GM06990 (cell line): ENCODE data around the gene COL5A1.

Experiments used
- DNase-seq: peaks from one replicate; pipeline ENCODE4 v3.0.0-alpha.2; 2011; ENCODE audit not compliant: insufficient read length; ENCODE audit errors: extremely low read depth
- H3K27me3 ChIP-seq: replicated peaks from 2 replicates; pipeline ENCODE4 v1.6.0; 2011; ENCODE audit warnings: low read length; ENCODE audit not compliant: control insufficient read depth, insufficient read depth
- H3K36me3 ChIP-seq: 2 replicates; pipeline ENCODE4 v1.5.1; 2011; ENCODE audit warnings: low read length; ENCODE audit not compliant: control insufficient read depth, insufficient read depth
- H3K4me3 ChIP-seq: replicated peaks from 2 replicates; pipeline ENCODE4 v1.5.1; 2011; ENCODE audit warnings: low read depth, mild to moderate bottlenecking, control low read depth, low read length
- CTCF ChIP-seq: IDR thresholded peaks from 2 replicates; pipeline ENCODE4 v1.5.1; 2011; ENCODE audit warnings: low read length, control low read depth, mild to moderate bottlenecking, inconsistent platforms; ENCODE audit not compliant: insufficient read depth, poor library complexity, severe bottlenecking

COL5A1 gene

DNA sequence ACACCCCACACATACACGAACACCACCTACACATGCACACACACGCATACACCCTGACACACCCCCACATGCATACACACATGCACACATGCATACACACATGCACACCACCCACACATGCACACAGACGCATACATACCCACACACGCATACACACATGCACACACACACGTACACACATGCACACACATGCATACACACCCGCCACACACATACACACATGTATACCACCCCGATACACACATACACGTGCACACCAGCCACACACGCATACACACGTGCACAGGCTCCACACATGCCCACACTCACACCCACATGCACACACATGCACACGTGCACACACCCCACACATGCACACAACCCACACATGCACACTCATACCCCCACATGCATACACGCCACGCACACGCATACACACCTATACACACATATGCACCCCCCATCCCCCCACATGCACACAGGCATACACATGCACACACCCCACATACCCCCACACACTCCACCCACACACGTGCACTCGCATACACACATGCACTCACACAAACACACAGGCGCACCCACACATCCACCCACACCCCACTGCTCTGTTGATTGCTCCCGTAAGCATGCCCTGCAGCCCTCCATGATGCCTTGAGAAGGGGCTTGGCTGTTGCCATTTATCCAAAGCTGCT, 119.3 kb downstream of the COL5A1 start:
- DNase-seq = no peak
- Histone ChIP-seq H3K4me3 (no peak overlapping the region), H3K27me3 (no peaks in the 10 kb centered on the region; the same call in 1 of the 2 replicates), H3K36me3 (no peaks in the 10 kb centered on the region)
- no peak for TF ChIP-seq CTCF

DNA sequence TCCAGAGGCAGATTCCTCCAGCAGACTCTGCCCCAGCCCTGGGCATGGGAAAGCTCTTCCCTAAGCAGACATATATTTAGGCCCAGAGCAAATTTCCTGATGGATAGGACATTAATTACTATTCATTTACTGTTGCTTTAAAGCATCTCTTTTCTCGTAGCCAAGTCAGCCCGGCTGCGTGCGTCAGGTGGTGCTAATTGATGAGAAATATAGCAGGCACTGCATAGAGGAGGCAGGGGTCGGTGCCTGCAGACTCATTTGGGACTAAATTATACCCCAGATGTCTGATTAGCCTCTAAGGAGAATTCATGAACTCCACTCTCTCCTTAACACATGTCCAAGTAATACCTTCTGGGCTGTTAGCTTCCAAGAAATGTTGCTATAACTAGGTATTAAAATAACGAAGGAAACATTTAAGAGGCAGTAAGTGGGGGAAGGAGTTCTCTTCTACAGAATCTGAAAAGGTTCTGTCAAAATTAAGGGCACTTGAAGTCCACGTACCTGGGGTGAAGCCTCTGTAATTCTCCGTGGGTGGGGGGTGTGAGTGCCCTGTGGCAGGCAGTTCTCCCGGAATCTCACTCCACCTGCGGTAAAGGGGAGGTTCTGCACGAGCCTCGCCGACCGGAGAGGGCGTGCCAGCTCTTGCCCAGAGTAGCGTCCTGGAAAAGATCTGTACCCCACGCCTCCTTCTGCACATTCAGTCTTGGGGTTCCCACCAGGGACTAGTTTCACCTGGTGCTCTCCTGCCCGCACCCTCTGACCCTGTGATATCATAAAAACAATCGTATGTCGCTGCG, 123.1 kb downstream of the COL5A1 start:
- DNase-seq = no peak
- TF ChIP-seq CTCF = no peak
- no peaks in the 10 kb centered on the region for H3K27me3 ChIP-seq
- no peak overlapping the region for H3K4me3 ChIP-seq
- no peaks in the 10 kb centered on the region for H3K36me3 ChIP-seq

GRCh38 chr9:134765785-134766184, 124.2 kb downstream of the COL5A1 start:
- no peaks in the 10 kb centered on the region for H3K36me3 ChIP-seq
- no peak overlapping the region for H3K4me3 ChIP-seq
- no peak for DNase-seq
- no peak for TF ChIP-seq CTCF
- no peaks in the 10 kb centered on the region for H3K27me3 ChIP-seq

GRCh38 chr9:134766587-134766986, 125.0 kb downstream of the COL5A1 start:
- Histone ChIP-seq H3K27me3 (no peaks in the 10 kb centered on the region), H3K36me3 (no peaks in the 10 kb centered on the region), H3K4me3 (no peak overlapping the region)
- no peak for TF ChIP-seq CTCF
- DNase-seq = no peak

DNA sequence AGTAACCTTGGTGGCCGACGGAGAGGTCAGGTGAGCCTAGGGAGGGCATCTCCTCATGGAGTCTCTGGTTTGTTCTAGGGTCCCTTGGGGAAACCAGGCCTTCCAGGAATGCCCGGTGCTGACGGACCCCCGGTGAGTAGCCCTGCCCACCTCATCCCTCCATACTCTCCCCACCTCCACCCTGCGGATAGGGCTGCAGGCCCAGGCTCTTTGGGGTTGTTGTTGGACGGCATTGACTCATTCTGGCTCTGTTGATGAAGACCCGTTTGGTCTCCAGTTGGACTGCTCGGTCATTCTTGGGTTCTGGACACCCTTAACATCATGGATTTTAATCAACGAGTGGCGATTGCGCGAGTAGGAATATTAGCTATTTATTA, 126.7 kb downstream of the COL5A1 start:
- H3K36me3 ChIP-seq = no peaks in the 10 kb centered on the region
- TF ChIP-seq CTCF = no peak
- DNase-seq = no peak
- no peak overlapping the region for H3K4me3 ChIP-seq
- H3K27me3 ChIP-seq = no peaks in the 10 kb centered on the region
